ENCODE measurements around the gene FOXA2. TPM values are rescaled to one million over a fixed set of nuclear protein-coding genes. Genes with fewer than 3 reads are reported as not detected.

The FOXA2 gene
- total and polyA plus RNA-seq, 2 experiments from 2014 or later: 0.24 TPM; not detected in 1

GRCh38 chr20:22579119-22579427 is 5.3 kb downstream of the FOXA2 start:
- Histone ChIP-seq H3K27me3 (peaks cover 100% of the 10 kb centered on the region), H3K9me3 (ENCODE audit: low read depth) (no peaks in the 10 kb centered on the region), H3K36me3 (no peaks in the 10 kb centered on the region), H3K27ac (no peak overlapping the region), H3K4me3 (no peak overlapping the region), H3K4me1 (ENCODE audit: low read depth) (no peaks in the 10 kb centered on the region)
- no peak for DNase-seq (ENCODE audit: low read depth in 1 of 2, low spot score in 1 of 2)
- TF ChIP-seq CTCF (IDR thresholded peaks at IDR 0.05; ENCODE audit: low read depth, low read length): no peak

- Histone ChIP-seq H3K36me3 (no peaks in the 10 kb centered on the region), H3K9me3 (ENCODE audit: low read depth) (no peaks in the 10 kb centered on the region), H3K4me3 (no peak overlapping the region), H3K4me1 (ENCODE audit: low read depth) (no peaks in the 10 kb centered on the region), H3K27me3 (peaks cover 100% of the 10 kb centered on the region), H3K27ac (no peak overlapping the region)
- no peak for TF ChIP-seq CTCF (IDR thresholded peaks at IDR 0.05; ENCODE audit: low read depth, low read length)
- peak in 1 of 2 donors; percentile 16 for DNase-seq (ENCODE audit: low read depth in 1 of 2, low spot score in 1 of 2)
Measured at GRCh38 chr20:22578221-22579118, 5.9 kb downstream of the FOXA2 start.

- Histone ChIP-seq H3K27ac (no peak overlapping the region), H3K9me3 (ENCODE audit: low read depth) (no peaks in the 10 kb centered on the region), H3K36me3 (no peaks in the 10 kb centered on the region), H3K4me1 (ENCODE audit: low read depth) (no peaks in the 10 kb centered on the region), H3K27me3 (peaks cover 100% of the 10 kb centered on the region), H3K4me3 (no peak overlapping the region)
- no peak for TF ChIP-seq CTCF (IDR thresholded peaks at IDR 0.05; ENCODE audit: low read depth, low read length)
- no peak for DNase-seq (ENCODE audit: low read depth in 1 of 2, low spot score in 1 of 2)
Measured at GRCh38 chr20:22577515-22578220, 6.7 kb downstream of the FOXA2 start.

- no peak overlapping the region for H3K4me3 ChIP-seq
- TF ChIP-seq CTCF (IDR thresholded peaks at IDR 0.05; ENCODE audit: low read depth, low read length): no peak
- DNase-seq (ENCODE audit: low read depth in 1 of 2, low spot score in 1 of 2): no peak
- no peaks in the 10 kb centered on the region for H3K9me3 ChIP-seq (ENCODE audit: low read depth)
- no peaks in the 10 kb centered on the region for H3K4me1 ChIP-seq (ENCODE audit: low read depth)
- peaks cover 100% of the 10 kb centered on the region for H3K27me3 ChIP-seq
- H3K36me3 ChIP-seq: no peaks in the 10 kb centered on the region
- H3K27ac ChIP-seq: no peak overlapping the region
Measured at GRCh38 chr20:22576733-22577514, 7.4 kb downstream of the FOXA2 start.

- H3K27ac ChIP-seq: no peak overlapping the region
- H3K4me3 ChIP-seq: no peak overlapping the region
- no peak for DNase-seq (ENCODE audit: low read depth in 1 of 2, low spot score in 1 of 2)
- TF ChIP-seq CTCF (IDR thresholded peaks at IDR 0.05; ENCODE audit: low read depth, low read length): no peak
- no peaks in the 10 kb centered on the region for H3K9me3 ChIP-seq (ENCODE audit: low read depth)
- H3K36me3 ChIP-seq: no peaks in the 10 kb centered on the region
- H3K4me1 ChIP-seq (ENCODE audit: low read depth): no peaks in the 10 kb centered on the region
- H3K27me3 ChIP-seq: peaks cover 100% of the 10 kb centered on the region
Measured at GRCh38 chr20:22576273-22576672, 8.1 kb downstream of the FOXA2 start.

Measured in cardiac muscle cell (in vitro differentiated cells and primary cell).